ENCODE data around the gene TRIM16. TPM values are rescaled to one million over a fixed set of nuclear protein-coding genes. Genes with fewer than 3 reads are reported as not detected.
A peak's percentile ranks its signal among the peaks of the same experiment; 100 is the strongest.

Gene TRIM16
- total and polyA plus RNA-seq, 7 donors, result 12.8 to 79.7 (median 24.2) TPM

DNA sequence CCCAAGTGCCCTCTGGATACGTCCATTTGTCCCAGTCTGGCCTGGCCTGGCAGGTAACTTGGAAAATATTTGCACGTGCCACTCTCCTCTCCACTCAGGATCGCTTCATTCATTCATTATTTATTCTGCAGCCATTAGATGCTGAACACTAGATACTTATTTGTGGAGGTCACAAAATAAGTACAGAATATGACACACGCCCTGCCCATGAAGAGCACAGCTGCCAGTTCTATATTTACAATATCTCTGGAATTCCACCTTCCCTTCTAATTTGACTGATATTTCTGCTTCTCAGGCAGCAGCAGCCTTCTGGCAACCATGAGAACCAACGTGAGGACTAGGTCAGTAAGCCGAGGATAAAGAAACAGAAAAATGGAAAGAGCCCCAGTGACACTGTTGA is 20.9 kb downstream of the TRIM16 start:
- Histone ChIP-seq H3K9me3 (no peaks in the 10 kb centered on the region), H3K4me1 (no peaks in the 10 kb centered on the region), H3K27me3 (ENCODE audit: insufficient read depth in 3 of 3, low read length in 2 of 3) (no peaks in the 10 kb centered on the region), H3K4me3 (no peak overlapping the region), H3K36me3 (ENCODE audit: insufficient read depth in 1 of 2, low read depth in 1 of 2) (peaks cover 0 to 13% of the 10 kb centered on the region in 2 donors), H3K27ac (no peak overlapping the region)
- TF ChIP-seq, protein P1, sequence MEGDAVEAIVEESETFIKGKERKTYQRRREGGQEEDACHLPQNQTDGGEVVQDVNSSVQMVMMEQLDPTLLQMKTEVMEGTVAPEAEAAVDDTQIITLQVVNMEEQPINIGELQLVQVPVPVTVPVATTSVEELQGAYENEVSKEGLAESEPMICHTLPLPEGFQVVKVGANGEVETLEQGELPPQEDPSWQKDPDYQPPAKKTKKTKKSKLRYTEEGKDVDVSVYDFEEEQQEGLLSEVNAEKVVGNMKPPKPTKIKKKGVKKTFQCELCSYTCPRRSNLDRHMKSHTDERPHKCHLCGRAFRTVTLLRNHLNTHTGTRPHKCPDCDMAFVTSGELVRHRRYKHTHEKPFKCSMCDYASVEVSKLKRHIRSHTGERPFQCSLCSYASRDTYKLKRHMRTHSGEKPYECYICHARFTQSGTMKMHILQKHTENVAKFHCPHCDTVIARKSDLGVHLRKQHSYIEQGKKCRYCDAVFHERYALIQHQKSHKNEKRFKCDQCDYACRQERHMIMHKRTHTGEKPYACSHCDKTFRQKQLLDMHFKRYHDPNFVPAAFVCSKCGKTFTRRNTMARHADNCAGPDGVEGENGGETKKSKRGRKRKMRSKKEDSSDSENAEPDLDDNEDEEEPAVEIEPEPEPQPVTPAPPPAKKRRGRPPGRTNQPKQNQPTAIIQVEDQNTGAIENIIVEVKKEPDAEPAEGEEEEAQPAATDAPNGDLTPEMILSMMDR (IDR thresholded peaks at IDR 0.05), result no peak
- DNase-seq (no peak), ATAC-seq (no peak)
- intact Hi-C loops (cut with DNase I), result no loop called here
- 85 to 92% (median 85%) methylated on average over 6 of the region's 6 CpGs for WGBS, 3 donors

GRCh38 chr17:15662681-15663080 is 21.4 kb downstream of the TRIM16 start:
- Histone ChIP-seq H3K36me3 (ENCODE audit: insufficient read depth in 1 of 2, low read depth in 1 of 2) (peaks cover 0 to 13% of the 10 kb centered on the region in 2 donors), H3K4me3 (no peak overlapping the region), H3K4me1 (no peaks in the 10 kb centered on the region), H3K27me3 (ENCODE audit: insufficient read depth in 3 of 3, low read length in 2 of 3) (no peaks in the 10 kb centered on the region), H3K27ac (no peak overlapping the region), H3K9me3 (no peaks in the 10 kb centered on the region)
- 89 to 97% (median 92%) methylated on average over 3 of the region's 3 CpGs for WGBS, 3 donors
- TF ChIP-seq, protein P1 (IDR thresholded peaks at IDR 0.05), result no peak
- DNase-seq, result no peak
- ATAC-seq, result no peak
- intact Hi-C loops (cut with DNase I), result no loop called here

DNA sequence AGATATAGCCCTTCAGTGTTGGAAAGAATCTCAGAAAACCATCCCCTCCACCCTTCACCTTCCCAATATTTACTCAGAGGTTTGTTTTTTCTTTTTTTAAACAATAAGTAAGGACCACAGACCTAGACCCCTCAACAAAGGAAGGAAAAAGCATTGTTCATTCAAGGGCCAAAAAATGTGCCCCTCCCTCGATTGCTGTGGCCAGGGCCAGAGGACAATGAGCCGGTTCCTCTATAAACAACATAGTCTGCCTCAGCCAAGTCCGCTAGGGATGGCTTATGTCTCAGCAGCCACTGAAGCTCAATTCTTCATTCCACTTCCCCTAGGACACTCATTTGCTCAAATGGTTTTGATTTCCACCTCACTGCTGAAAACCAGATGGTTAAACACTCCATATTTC is 24.0 kb downstream of the TRIM16 start:
- ATAC-seq (no peak), DNase-seq (no peak)
- H3K36me3 ChIP-seq (ENCODE audit: insufficient read depth in 1 of 2, low read depth in 1 of 2), result peaks cover 0 to 13% of the 10 kb centered on the region in 2 donors
- WGBS, 3 donors, result 68 to 79% (median 69%) methylated on average over 3 of the region's 3 CpGs
- peak overlapping the region; percentile 21 for H3K27ac ChIP-seq
- TF ChIP-seq, protein P1 (IDR thresholded peaks at IDR 0.05), result no peak
- no peaks in the 10 kb centered on the region for H3K4me1 ChIP-seq
- intact Hi-C loops (cut with DNase I), result no loop called here
- no peak overlapping the region for H3K4me3 ChIP-seq
- no peaks in the 10 kb centered on the region for H3K9me3 ChIP-seq
- no peaks in the 10 kb centered on the region for H3K27me3 ChIP-seq (ENCODE audit: insufficient read depth in 3 of 3, low read length in 2 of 3)

DNA sequence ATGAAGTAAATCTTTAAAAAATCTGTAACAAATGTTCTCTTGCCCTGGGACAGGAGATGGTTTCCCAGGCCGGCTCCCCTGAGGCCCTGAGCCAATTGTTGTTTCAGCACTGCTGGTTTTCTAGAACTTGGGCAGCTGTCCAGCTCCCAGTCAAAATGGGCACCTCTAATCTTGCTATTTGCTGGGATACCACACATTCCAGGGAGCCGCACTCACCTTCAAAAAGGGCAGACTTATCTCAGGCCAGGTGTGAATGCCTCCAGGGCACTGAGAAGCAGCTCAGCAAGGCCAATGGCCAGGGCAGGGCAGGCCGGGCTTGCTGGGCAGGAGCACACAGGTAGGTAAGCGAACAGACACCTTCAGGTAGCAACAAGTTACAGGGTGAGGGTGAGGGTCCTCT is 24.4 kb downstream of the TRIM16 start:
- ATAC-seq (no peak), DNase-seq (no peak)
- H3K36me3 ChIP-seq (ENCODE audit: insufficient read depth in 1 of 2, low read depth in 1 of 2), result peaks cover 0 to 13% of the 10 kb centered on the region in 2 donors
- no peak overlapping the region for H3K4me3 ChIP-seq
- H3K4me1 ChIP-seq, result no peaks in the 10 kb centered on the region
- intact Hi-C loops (cut with DNase I), result no loop called here
- no peaks in the 10 kb centered on the region for H3K27me3 ChIP-seq (ENCODE audit: insufficient read depth in 3 of 3, low read length in 2 of 3)
- TF ChIP-seq, protein P1 (IDR thresholded peaks at IDR 0.05), result no peak
- no peaks in the 10 kb centered on the region for H3K9me3 ChIP-seq
- 66 to 71% (median 70%) methylated on average over 4 of the region's 4 CpGs for WGBS, 3 donors
- peak overlapping the region; percentile 21 for H3K27ac ChIP-seq

- TF ChIP-seq, protein P1 (IDR thresholded peaks at IDR 0.05), result no peak
- H3K4me3 ChIP-seq, result no peak overlapping the region
- no peak overlapping the region for H3K27ac ChIP-seq
- peaks cover 0 to 12% of the 10 kb centered on the region in 2 donors for H3K36me3 ChIP-seq (ENCODE audit: insufficient read depth in 1 of 2, low read depth in 1 of 2)
- ATAC-seq, result no peak
- intact Hi-C loops (cut with DNase I), result no loop called here
- DNase-seq, result no peak
- no peaks in the 10 kb centered on the region for H3K4me1 ChIP-seq
- H3K9me3 ChIP-seq, result no peaks in the 10 kb centered on the region
- 86 to 91% (median 90%) methylated on average over 6 of the region's 6 CpGs for WGBS, 3 donors
- H3K27me3 ChIP-seq (ENCODE audit: insufficient read depth in 3 of 3, low read length in 2 of 3), result no peaks in the 10 kb centered on the region
Observed at GRCh38 chr17:15659236-15659635, 24.9 kb downstream of the TRIM16 start.

Data from psoas muscle (tissue), 8 donors.